H9 (cell line): ENCODE measurements around the gene ARHGAP31. TPM values are rescaled to one million over a fixed set of nuclear protein-coding genes. Genes with fewer than 3 reads are reported as not detected.

Source experiments
- DNase-seq: peaks from one replicate; pipeline ENCODE4 v3.0.0-alpha.2; 2017
- H2AFZ ChIP-seq: one replicate; pipeline ENCODE4 v1.6.1; 2013; ENCODE audit warnings: mild to moderate bottlenecking, low read length, control low read depth, moderate library complexity
- H2AK5ac ChIP-seq: 2 replicates; pipeline ENCODE4 v1.6.1; 2013; ENCODE audit warnings: low read length, control low read depth, mixed read lengths; ENCODE audit not compliant: insufficient read length
- H2BK120ac ChIP-seq: one replicate; pipeline ENCODE4 v1.6.1; 2013; ENCODE audit warnings: low read depth, mild to moderate bottlenecking, low read length, control low read depth, inconsistent platforms; ENCODE audit not compliant: poor library complexity, severe bottlenecking
- H2BK12ac ChIP-seq: 2 replicates; pipeline ENCODE4 v1.6.1; 2013; ENCODE audit warnings: low read length, control low read depth, mixed read lengths, low read depth; ENCODE audit not compliant: insufficient read length
- H2BK15ac ChIP-seq: 2 replicates; pipeline ENCODE4 v1.6.1; 2013; ENCODE audit warnings: low read depth, low read length, control low read depth
- H2BK20ac ChIP-seq: one replicate; pipeline ENCODE4 v1.6.1; 2013; ENCODE audit warnings: low read depth, mild to moderate bottlenecking, low read length, control low read depth, inconsistent platforms; ENCODE audit not compliant: poor library complexity, severe bottlenecking
- H2BK5ac ChIP-seq: 2 replicates; pipeline ENCODE4 v1.6.1; 2013; ENCODE audit warnings: low read length, control low read depth, mixed read lengths; ENCODE audit not compliant: insufficient read length
- H3K14ac ChIP-seq: 2 replicates; pipeline ENCODE4 v1.6.1; 2013; ENCODE audit warnings: low read length, control low read depth; ENCODE audit not compliant: insufficient read depth
- H3K18ac ChIP-seq: 2 replicates; pipeline ENCODE4 v1.6.1; 2013; ENCODE audit warnings: low read depth, mild to moderate bottlenecking, mixed read lengths, low read length, control low read depth; ENCODE audit not compliant: insufficient read length
- H3K23ac ChIP-seq: 2 replicates; pipeline ENCODE4 v1.6.1; 2013; ENCODE audit warnings: low read length, control low read depth, mixed read lengths, low read depth; ENCODE audit not compliant: insufficient read length
- H3K23me2 ChIP-seq: 2 replicates; pipeline ENCODE4 v1.6.1; 2013; ENCODE audit warnings: low read depth, mild to moderate bottlenecking, mixed read lengths, low read length, control low read depth; ENCODE audit not compliant: insufficient read length, poor library complexity, severe bottlenecking
- H3K27ac ChIP-seq: 2 replicates; pipeline ENCODE4 v1.5.1; 2013; ENCODE audit warnings: low read length, control low read depth, mixed read lengths, low read depth; ENCODE audit not compliant: insufficient read length
- H3K27me3 ChIP-seq: 2 replicates; pipeline ENCODE4 v1.6.1; 2013; ENCODE audit warnings: low read length, control low read depth, inconsistent platforms; ENCODE audit not compliant: insufficient read depth
- H3K4ac ChIP-seq: 2 replicates; pipeline ENCODE4 v1.6.1; 2013; ENCODE audit warnings: low read depth, mild to moderate bottlenecking, control low read depth, inconsistent platforms, low read length, moderate library complexity
- H3K4me1 ChIP-seq: 2 replicates; pipeline ENCODE4 v1.6.1; 2013; ENCODE audit warnings: low read length, control low read depth, inconsistent platforms; ENCODE audit not compliant: insufficient read depth
- H3K4me2 ChIP-seq: 2 replicates; pipeline ENCODE4 v1.6.1; 2013; ENCODE audit warnings: low read length, control low read depth, mixed read lengths; ENCODE audit not compliant: insufficient read length, insufficient read depth
- H3K56ac ChIP-seq: 2 replicates; pipeline ENCODE4 v1.6.1; 2013; ENCODE audit warnings: low read depth, mild to moderate bottlenecking, mixed read lengths, low read length, control low read depth; ENCODE audit not compliant: insufficient read length
- H3K79me1 ChIP-seq: 2 replicates; pipeline ENCODE4 v1.6.1; 2013; ENCODE audit warnings: low read depth, mild to moderate bottlenecking, moderate library complexity, low read length, control low read depth, inconsistent platforms; ENCODE audit not compliant: insufficient read depth, poor library complexity, severe bottlenecking
- H3K79me2 ChIP-seq: 2 replicates; pipeline ENCODE4 v1.6.1; 2013; ENCODE audit warnings: low read length, control low read depth, inconsistent platforms; ENCODE audit not compliant: insufficient read depth
- H3K9ac ChIP-seq: 2 replicates; pipeline ENCODE4 v1.6.1; 2013; ENCODE audit warnings: low read length, control low read depth, mixed read lengths; ENCODE audit not compliant: insufficient read length; ENCODE audit errors: extremely low read depth
- H3K9me3 ChIP-seq: one replicate; pipeline ENCODE4 v1.6.1; 2013; ENCODE audit warnings: low read depth, low read length, inconsistent platforms; ENCODE audit not compliant: control insufficient read depth
- H3T11ph ChIP-seq: one replicate; pipeline ENCODE4 v1.6.1; 2013; ENCODE audit warnings: mild to moderate bottlenecking, low read length, control low read depth, inconsistent platforms
- H4K20me1 ChIP-seq: one replicate; pipeline ENCODE4 v1.6.1; 2013; ENCODE audit not compliant: control insufficient read depth, insufficient read length, insufficient read depth
- H4K5ac ChIP-seq: 2 replicates; pipeline ENCODE4 v1.6.1; 2013; ENCODE audit warnings: low read depth, mild to moderate bottlenecking, mixed read lengths, low read length, control low read depth; ENCODE audit not compliant: insufficient read length
- H4K8ac ChIP-seq: replicated peaks from 2 replicates; pipeline ENCODE4 v1.6.1; 2013; ENCODE audit warnings: low read length, control low read depth, mixed read lengths, low read depth; ENCODE audit not compliant: insufficient read length
- H4K91ac ChIP-seq: 2 replicates; pipeline ENCODE4 v1.6.1; 2013; ENCODE audit warnings: low read depth, mild to moderate bottlenecking, moderate library complexity, mixed read lengths, low read length, control low read depth; ENCODE audit not compliant: insufficient read length
- H3K27ac Mint-ChIP-seq, 3 experiments: 2 replicates in 2 of 3; 3 replicates in 1 of 3; pipeline ENCODE4 v1.8.0; 2020 to 2021; ENCODE audit warnings: mixed read lengths in 3 of 3, mild to moderate bottlenecking in 1 of 3, moderate library complexity in 1 of 3
- H3K27me3 Mint-ChIP-seq: 2 replicates; pipeline ENCODE4 v1.8.0; 2021; ENCODE audit warnings: low read depth, mild to moderate bottlenecking, moderate library complexity, mixed read lengths
- H3K36me3 Mint-ChIP-seq, 3 experiments: 2 replicates in 2 of 3; 3 replicates in 1 of 3; pipeline ENCODE4 v1.8.0; 2020 to 2021; ENCODE audit warnings: low read depth in 3 of 3, mixed read lengths in 3 of 3; ENCODE audit not compliant: insufficient read depth in 1 of 3
- H3K4me1 Mint-ChIP-seq, 2 experiments: 2 replicates each; pipeline ENCODE4 v1.8.0; 2020; ENCODE audit warnings: mixed read lengths in 2 of 2
- H3K4me3 Mint-ChIP-seq, 2 experiments: 2 replicates in 1 of 2; 3 replicates in 1 of 2; pipeline ENCODE4 v1.8.0; 2020 to 2021; ENCODE audit warnings: mild to moderate bottlenecking in 2 of 2, mixed read lengths in 2 of 2, moderate library complexity in 1 of 2
- H3K9me3 Mint-ChIP-seq, 2 experiments: 2 replicates in 1 of 2; 3 replicates in 1 of 2; pipeline ENCODE4 v1.8.0; 2020; ENCODE audit warnings: mild to moderate bottlenecking in 2 of 2, mixed read lengths in 2 of 2, moderate library complexity in 1 of 2
- WGBS: extraction: QIAGEN DNeasy Blood & Tissue Kit; methylation state at CpG from one replicate; pipeline ENCODE4 v1.1.7; 2013; ENCODE audit warnings: missing lambda C conversion rate, low lambda C conversion rate, mixed read lengths; ENCODE audit not compliant: insufficient read length; ENCODE audit errors: extremely low coverage; 5-methylcytosine and 5-hydroxymethylcytosine counted together
- total RNA-seq: library from RNA; stranded (reverse); gene quantifications from 2 replicates; pipeline ENCODE4 v1.2.1, GENCODE V29; 2021
- TF ChIP-seq, protein P1 (sequence below): fragments of 200-600 bp; sonication (generic); conservative IDR thresholded peaks from 3 replicates; pipeline ENCODE4 v1.8.0; 2021; ENCODE audit warnings: antibody characterized with exemption, mild to moderate bottlenecking

Gene ARHGAP31
- total RNA-seq, 1 experiment from 2014 or later, result 2.2 TPM

DNA sequence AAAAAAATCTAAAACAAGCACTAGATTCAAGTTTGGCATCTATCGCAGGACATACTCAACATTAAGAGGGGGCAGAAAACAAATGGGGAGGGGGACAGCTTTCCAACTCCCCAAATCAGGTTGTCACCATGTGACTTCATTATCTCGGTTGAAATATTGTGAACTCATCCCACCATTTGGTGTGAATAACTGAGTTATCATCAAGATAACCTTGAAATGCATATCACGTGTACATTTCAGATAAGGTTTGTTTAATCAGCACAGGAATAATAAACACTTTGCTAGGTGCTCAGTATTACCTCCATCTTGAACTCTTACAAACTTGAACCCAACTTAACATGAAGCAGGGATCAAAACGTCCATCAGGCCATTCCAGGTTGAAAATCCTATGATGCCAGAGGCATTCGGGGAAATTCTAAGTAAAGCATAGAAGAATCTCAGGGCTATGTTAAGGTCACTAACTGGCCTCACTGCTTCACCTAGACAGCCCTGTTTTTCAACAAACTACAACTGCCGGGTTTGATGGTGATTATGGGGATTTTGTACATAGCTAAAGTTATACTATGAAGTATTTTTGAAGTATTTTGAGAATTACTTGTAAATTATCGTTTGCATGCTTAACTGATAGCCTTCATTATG, 3.0 kb upstream of the ARHGAP31 start:
- Histone ChIP-seq H3K4ac (no peak overlapping the region), H3K9me3 (no peaks in the 10 kb centered on the region), H3K79me2 (no peaks in the 10 kb centered on the region), H2BK12ac (no peak overlapping the region), H3K79me1 (no peaks in the 10 kb centered on the region), H3K56ac (no peak overlapping the region), H4K8ac (no peak overlapping the region), H2BK120ac (no peak overlapping the region), H3K27me3 (no peaks in the 10 kb centered on the region), H2BK20ac (no peak overlapping the region), H3T11ph (no peak overlapping the region), H3K4me2 (no peak overlapping the region), H2AFZ (no peak overlapping the region), H3K9ac (no peak overlapping the region), H3K27ac (no peak overlapping the region), H2BK5ac (no peak overlapping the region), H3K23me2 (peaks cover 15% of the 10 kb centered on the region), H3K4me1 (0 out of 2 replicates have a peak, but pooled peaks cover 1% of the 10 kb centered on the region), H3K23ac (no peak overlapping the region), H3K18ac (no peak overlapping the region), H2BK15ac (no peak overlapping the region), H2AK5ac (no peak overlapping the region), H3K14ac (no peak overlapping the region), H4K91ac (no peak overlapping the region), H4K20me1 (no peaks in the 10 kb centered on the region), H4K5ac (no peak overlapping the region)
- WGBS, result no CpG with 5 or more reads among the region's 7 CpGs
- Mint-ChIP-seq H3K9me3 (peaks cover 3% of the 10 kb centered on the region in 2 experiments; a peak in 4 of 5 replicates), H3K4me1 (peaks cover 21 to 22% of the 10 kb centered on the region in 2 experiments), H3K4me3 (no peak overlapping the region), H3K36me3 (no peaks in the 10 kb centered on the region; a peak in 2 of 7 replicates), H3K27me3 (peaks cover 44% of the 10 kb centered on the region), H3K27ac (no peak overlapping the region)
- TF ChIP-seq, protein P1, sequence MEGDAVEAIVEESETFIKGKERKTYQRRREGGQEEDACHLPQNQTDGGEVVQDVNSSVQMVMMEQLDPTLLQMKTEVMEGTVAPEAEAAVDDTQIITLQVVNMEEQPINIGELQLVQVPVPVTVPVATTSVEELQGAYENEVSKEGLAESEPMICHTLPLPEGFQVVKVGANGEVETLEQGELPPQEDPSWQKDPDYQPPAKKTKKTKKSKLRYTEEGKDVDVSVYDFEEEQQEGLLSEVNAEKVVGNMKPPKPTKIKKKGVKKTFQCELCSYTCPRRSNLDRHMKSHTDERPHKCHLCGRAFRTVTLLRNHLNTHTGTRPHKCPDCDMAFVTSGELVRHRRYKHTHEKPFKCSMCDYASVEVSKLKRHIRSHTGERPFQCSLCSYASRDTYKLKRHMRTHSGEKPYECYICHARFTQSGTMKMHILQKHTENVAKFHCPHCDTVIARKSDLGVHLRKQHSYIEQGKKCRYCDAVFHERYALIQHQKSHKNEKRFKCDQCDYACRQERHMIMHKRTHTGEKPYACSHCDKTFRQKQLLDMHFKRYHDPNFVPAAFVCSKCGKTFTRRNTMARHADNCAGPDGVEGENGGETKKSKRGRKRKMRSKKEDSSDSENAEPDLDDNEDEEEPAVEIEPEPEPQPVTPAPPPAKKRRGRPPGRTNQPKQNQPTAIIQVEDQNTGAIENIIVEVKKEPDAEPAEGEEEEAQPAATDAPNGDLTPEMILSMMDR, result no peak
- DNase-seq, result no peak
